HepG2 (cell line): ENCODE measurements around the gene ZNF524. TPM values are rescaled to one million over a fixed set of nuclear protein-coding genes. Genes with fewer than 3 reads are reported as not detected.

ENCODE experiments used
- ATF7 ChIP-seq, 2 experiments: fragments of 450-650 bp in 1 of 2; sonication (generic) in 1 of 2; formaldehyde crosslinking in 1 of 2; IDR thresholded peaks; 2 replicates each; pipeline versions ENCODE4 v1.4.0 to v1.6.1; 2016 to 2020; ENCODE audit warnings: antibody characterized with exemption in 1 of 2, mild to moderate bottlenecking in 1 of 2, missing genetic modification reagents in 1 of 2
- CHD4 ChIP-seq: fragments of 200-600 bp; sonication (generic); IDR thresholded peaks from 2 replicates; pipeline ENCODE4 v1.7.0; 2017; ENCODE audit warnings: mild to moderate bottlenecking, low read length, borderline replicate concordance
- DNMT3B ChIP-seq: conservative IDR thresholded peaks from 2 replicates; pipeline ENCODE4 v1.6.1; 2016; ENCODE audit warnings: missing biosample characterization, control low read depth
- ELF4 ChIP-seq: sonication (generic); formaldehyde crosslinking; IDR thresholded peaks from 2 replicates; pipeline ENCODE4 v1.5.0; 2020; ENCODE audit warnings: missing genetic modification reagents, mild to moderate bottlenecking, moderate library complexity, borderline replicate concordance
- FOSL2 ChIP-seq: sonication (generic); formaldehyde crosslinking; IDR thresholded peaks from 2 replicates; pipeline ENCODE4 v1.4.0; 2020; ENCODE audit warnings: missing genetic modification reagents
- IRF1 ChIP-seq: sonication (generic); formaldehyde crosslinking; IDR thresholded peaks from 2 replicates; pipeline ENCODE4 v1.4.0; 2020; ENCODE audit warnings: low read depth, mild to moderate bottlenecking, missing genetic modification reagents
- KLF11 ChIP-seq: IDR thresholded peaks from 2 replicates; pipeline ENCODE4 v1.6.1; 2016; ENCODE audit warnings: missing compliant biosample characterization
- KLF9 ChIP-seq: IDR thresholded peaks from 2 replicates; pipeline ENCODE4 v1.6.1; 2016; ENCODE audit warnings: low read depth
- MAF1 ChIP-seq: sonication (generic); formaldehyde crosslinking; IDR thresholded peaks from 2 replicates; pipeline ENCODE4 v1.5.0; 2020; ENCODE audit warnings: missing genetic modification reagents, borderline replicate concordance
- PCBP1 ChIP-seq: fragments of 200-400 bp; formaldehyde crosslinking; IDR thresholded peaks from 2 replicates; pipeline ENCODE4 v1.6.1; 2017; ENCODE audit warnings: mild to moderate bottlenecking, low read depth, low read length, borderline replicate concordance
- RBAK ChIP-seq: sonication (generic); formaldehyde crosslinking; IDR thresholded peaks from 2 replicates; pipeline ENCODE4 v1.5.1; 2020; ENCODE audit warnings: mild to moderate bottlenecking, missing genetic modification reagents
- RXRB ChIP-seq: IDR thresholded peaks from 2 replicates; pipeline ENCODE4 v1.6.1; 2016; ENCODE audit warnings: borderline replicate concordance, missing genetic modification reagents, missing compliant biosample characterization
- SATB2 ChIP-seq: sonication (generic); formaldehyde crosslinking; IDR thresholded peaks from 2 replicates; pipeline ENCODE4 v1.5.0; 2020; ENCODE audit warnings: missing genetic modification reagents
- SIX1 ChIP-seq: sonication (generic); formaldehyde crosslinking; IDR thresholded peaks from 2 replicates; pipeline ENCODE4 v1.4.0; 2020; ENCODE audit warnings: missing genetic modification reagents, borderline replicate concordance
- SP140L ChIP-seq: sonication (generic); formaldehyde crosslinking; IDR thresholded peaks from 2 replicates; pipeline ENCODE4 v1.4.0; 2020; ENCODE audit warnings: missing genetic modification reagents, borderline replicate concordance
- SRSF1 ChIP-seq: fragments of 200-400 bp; formaldehyde crosslinking; optimal IDR thresholded peaks from 2 replicates; pipeline ENCODE3; 2017; ENCODE audit warnings: mild to moderate bottlenecking, low read depth, low read length, moderate library complexity
- SSRP1 ChIP-seq: IDR thresholded peaks from 2 replicates; pipeline ENCODE4 v1.6.1; 2016; ENCODE audit warnings: control low read depth
- TBX3 ChIP-seq: fragments of 450-650 bp; IDR thresholded peaks from 2 replicates; pipeline ENCODE4 v1.6.1; 2017; ENCODE audit warnings: antibody characterized with exemption, mild to moderate bottlenecking, inconsistent platforms, borderline replicate concordance
- TFDP2 ChIP-seq: sonication (generic); formaldehyde crosslinking; IDR thresholded peaks from 2 replicates; pipeline ENCODE4 v1.4.0; 2020; ENCODE audit warnings: missing genetic modification reagents
- THAP11 ChIP-seq: IDR thresholded peaks from 2 replicates; pipeline ENCODE4 v1.6.1; 2016; ENCODE audit warnings: missing biosample characterization, missing genetic modification reagents
- ZNF3 ChIP-seq: IDR thresholded peaks from 2 replicates; pipeline ENCODE4 v1.7.0; 2017; ENCODE audit warnings: inconsistent platforms
- ZNF331 ChIP-seq: sonication (generic); formaldehyde crosslinking; IDR thresholded peaks from 2 replicates; pipeline ENCODE4 v1.4.0; 2020; ENCODE audit warnings: missing genetic modification reagents
- ZNF335 ChIP-seq: sonication (generic); formaldehyde crosslinking; IDR thresholded peaks from 2 replicates; pipeline ENCODE4 v1.4.0; 2020; ENCODE audit warnings: missing genetic modification reagents
- ZNF337 ChIP-seq: sonication (generic); formaldehyde crosslinking; IDR thresholded peaks from 2 replicates; pipeline ENCODE4 v1.5.1; 2020; ENCODE audit warnings: missing genetic modification reagents, low read depth, mild to moderate bottlenecking, borderline replicate concordance
- ZNF441 ChIP-seq: sonication (generic); formaldehyde crosslinking; IDR thresholded peaks from 2 replicates; pipeline ENCODE4 v1.7.0; 2021; ENCODE audit warnings: missing genetic modification reagents, borderline replicate concordance
- ZNF616 ChIP-seq: sonication (generic); formaldehyde crosslinking; IDR thresholded peaks from 2 replicates; pipeline ENCODE4 v1.5.0; 2020; ENCODE audit warnings: low read depth, mild to moderate bottlenecking, missing genetic modification reagents
- ZNF747 ChIP-seq: sonication (generic); formaldehyde crosslinking; IDR thresholded peaks from 2 replicates; pipeline ENCODE4 v1.8.1; 2023; ENCODE audit warnings: missing genetic modification reagents, mild to moderate bottlenecking, borderline replicate concordance
- polyA plus RNA-seq, 8 experiments: library from polyadenylated mRNA; depleted of rRNA in 3 of 8; stranded (reverse) in 7 of 8; unstranded in 1 of 8; fragments of >200 nt; fragmentation: Illumina TruSeq in 4 of 8; extraction: Trizol in 4 of 8; gene quantifications; 2 replicates each; pipeline versions ENCODE4 v1.2.1 to v1.2.3, GENCODE V29; 2011 to 2016; ENCODE audit warnings: low read depth in 4 of 8, missing spikeins in 1 of 8, mixed read lengths in 1 of 8; ENCODE audit not compliant: insufficient read depth in 1 of 8
- total RNA-seq, 5 experiments: library from RNA; depleted of rRNA; stranded (reverse); fragments of >200 nt; fragmentation: Illumina TruSeq; extraction: Trizol; gene quantifications; 2 replicates each; pipeline ENCODE4 v1.2.3, GENCODE V29; 2016; ENCODE audit warnings: low read depth in 1 of 5
- TF ChIP-seq, protein P1 (sequence below): sonication (generic); formaldehyde crosslinking; conservative IDR thresholded peaks from 2 replicates; pipeline ENCODE4 v1.4.0; 2020; ENCODE audit warnings: mild to moderate bottlenecking, missing genetic modification reagents, moderate library complexity

Gene ZNF524
- total and polyA plus RNA-seq, 2 of the 13 experiments (the other 11 are each of a cell fraction or from before 2014, with no cell fraction given), result 3.2 to 4.6 TPM

GRCh38 chr19:55585658-55586339, 14.3 kb upstream of the ZNF524 start (continued):
- TF ChIP-seq ZNF331 (no peak; the same call in 1 of the 2 replicates), SRSF1 (no peak), THAP11 (CRISPR knock-in tag) (peak; percentile 51; the same call in 1 of the 2 replicates), FOSL2 (CRISPR knock-in tag) (no peak), SIX1 (no peak), KLF11 (CRISPR knock-in tag) (no peak), DNMT3B (CRISPR knock-in tag) (no peak), ZNF747 (CRISPR knock-in tag) (no peak), PCBP1 (peak; percentile 83; the same call in 1 of the 2 replicates), TFDP2 (CRISPR knock-in tag) (no peak), TBX3 (no peak), MAF1 (no peak), RBAK (CRISPR knock-in tag) (no peak), CHD4 (no peak), ZNF3 (CRISPR knock-in tag) (no peak), SP140L (CRISPR knock-in tag) (no peak), ZNF441 (CRISPR knock-in tag) (no peak), IRF1 (CRISPR knock-in tag) (no peak), ATF7 (IDR thresholded peaks at IDR 0.05) (no peak), ATF7 (CRISPR knock-in tag; IDR thresholded peaks at IDR 0.05) (no peak), SATB2 (no peak), KLF9 (CRISPR knock-in tag) (no peak), ZNF337 (CRISPR knock-in tag) (no peak), ZNF335 (CRISPR knock-in tag) (no peak), ZNF616 (CRISPR knock-in tag) (no peak), RXRB (CRISPR knock-in tag) (no peak), ELF4 (no peak), SSRP1 (CRISPR knock-in tag) (no peak)
- TF ChIP-seq, protein P1, sequence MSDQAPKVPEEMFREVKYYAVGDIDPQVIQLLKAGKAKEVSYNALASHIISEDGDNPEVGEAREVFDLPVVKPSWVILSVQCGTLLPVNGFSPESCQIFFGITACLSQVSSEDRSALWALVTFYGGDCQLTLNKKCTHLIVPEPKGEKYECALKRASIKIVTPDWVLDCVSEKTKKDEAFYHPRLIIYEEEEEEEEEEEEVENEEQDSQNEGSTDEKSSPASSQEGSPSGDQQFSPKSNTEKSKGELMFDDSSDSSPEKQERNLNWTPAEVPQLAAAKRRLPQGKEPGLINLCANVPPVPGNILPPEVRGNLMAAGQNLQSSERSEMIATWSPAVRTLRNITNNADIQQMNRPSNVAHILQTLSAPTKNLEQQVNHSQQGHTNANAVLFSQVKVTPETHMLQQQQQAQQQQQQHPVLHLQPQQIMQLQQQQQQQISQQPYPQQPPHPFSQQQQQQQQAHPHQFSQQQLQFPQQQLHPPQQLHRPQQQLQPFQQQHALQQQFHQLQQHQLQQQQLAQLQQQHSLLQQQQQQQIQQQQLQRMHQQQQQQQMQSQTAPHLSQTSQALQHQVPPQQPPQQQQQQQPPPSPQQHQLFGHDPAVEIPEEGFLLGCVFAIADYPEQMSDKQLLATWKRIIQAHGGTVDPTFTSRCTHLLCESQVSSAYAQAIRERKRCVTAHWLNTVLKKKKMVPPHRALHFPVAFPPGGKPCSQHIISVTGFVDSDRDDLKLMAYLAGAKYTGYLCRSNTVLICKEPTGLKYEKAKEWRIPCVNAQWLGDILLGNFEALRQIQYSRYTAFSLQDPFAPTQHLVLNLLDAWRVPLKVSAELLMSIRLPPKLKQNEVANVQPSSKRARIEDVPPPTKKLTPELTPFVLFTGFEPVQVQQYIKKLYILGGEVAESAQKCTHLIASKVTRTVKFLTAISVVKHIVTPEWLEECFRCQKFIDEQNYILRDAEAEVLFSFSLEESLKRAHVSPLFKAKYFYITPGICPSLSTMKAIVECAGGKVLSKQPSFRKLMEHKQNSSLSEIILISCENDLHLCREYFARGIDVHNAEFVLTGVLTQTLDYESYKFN, result peak; percentile 41
